ENCODE results near the gene RANGAP1. TPM values are rescaled to one million over a fixed set of nuclear protein-coding genes. Genes with fewer than 3 reads are reported as not detected.

Gene RANGAP1
- total and polyA plus RNA-seq, 2 of the 4 experiments (the other 2 are of a cell fraction): 71.2 to 148 TPM

DNA sequence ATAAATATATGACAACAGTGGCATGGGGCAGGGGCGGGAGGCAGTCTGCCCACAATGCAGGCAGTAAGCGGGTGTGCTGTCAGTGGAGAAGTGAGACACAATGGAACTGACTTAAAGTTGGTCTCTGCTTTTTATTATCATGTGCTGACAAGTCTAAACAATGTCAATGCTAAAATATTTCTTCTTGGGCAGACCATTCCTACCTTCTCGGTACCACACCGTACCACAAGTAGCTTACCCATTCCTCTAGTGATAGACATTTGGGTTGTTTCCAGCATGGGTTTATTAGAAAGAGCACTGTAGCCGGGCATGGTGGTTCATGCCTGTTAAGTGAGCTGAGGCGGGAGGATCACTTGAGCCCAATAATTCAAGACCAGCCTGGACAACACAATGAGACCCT, 42.6 kb downstream of the RANGAP1 start:
- peaks cover 6% of the 10 kb centered on the region for H3K9me1 ChIP-seq (ENCODE audit: insufficient read depth, low read length)
- no peak overlapping the region for H3K4ac ChIP-seq (ENCODE audit: low read depth, low read length)
- no peaks in the 10 kb centered on the region for H3K9me3 ChIP-seq (ENCODE audit: control insufficient read depth, insufficient read depth, low read length)
- H2BK20ac ChIP-seq (ENCODE audit: low read depth, low read length): no peak overlapping the region
- H2BK5ac ChIP-seq (ENCODE audit: low read depth, low read length, poor library complexity, severe bottlenecking): no peak overlapping the region
- H2BK15ac ChIP-seq (ENCODE audit: low read depth, low read length): no peak overlapping the region
- peaks cover 3% of the 10 kb centered on the region; the same call in 1 of the 2 replicates for H3K4me1 ChIP-seq (ENCODE audit: control insufficient read depth, insufficient read depth, low read length)
- peaks cover 0 to 18% of the 10 kb centered on the region in 2 experiments; a peak in 2 of 4 replicates for H3K79me1 ChIP-seq (ENCODE audit: low read depth in 1 of 2, low read length in 2 of 2)
- H2AFZ ChIP-seq (replicated peaks; ENCODE audit: low read length, poor library complexity): no peak overlapping the region
- TF ChIP-seq, protein P1, sequence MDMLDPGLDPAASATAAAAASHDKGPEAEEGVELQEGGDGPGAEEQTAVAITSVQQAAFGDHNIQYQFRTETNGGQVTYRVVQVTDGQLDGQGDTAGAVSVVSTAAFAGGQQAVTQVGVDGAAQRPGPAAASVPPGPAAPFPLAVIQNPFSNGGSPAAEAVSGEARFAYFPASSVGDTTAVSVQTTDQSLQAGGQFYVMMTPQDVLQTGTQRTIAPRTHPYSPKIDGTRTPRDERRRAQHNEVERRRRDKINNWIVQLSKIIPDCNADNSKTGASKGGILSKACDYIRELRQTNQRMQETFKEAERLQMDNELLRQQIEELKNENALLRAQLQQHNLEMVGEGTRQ (IDR thresholded peaks at IDR 0.05; ENCODE audit: low read depth, low read length): no peak
- no peak for TF ChIP-seq POLR2A (IDR thresholded peaks at IDR 0.05; ENCODE audit: low read depth, low read length)
- TF ChIP-seq RAD21 (IDR thresholded peaks at IDR 0.05; ENCODE audit: low read length): no peak
- no peak for TF ChIP-seq NFE2L2 (IDR thresholded peaks at IDR 0.05; ENCODE audit: low read depth, low read length)
- no peak for TF ChIP-seq RFX5 (IDR thresholded peaks at IDR 0.05; ENCODE audit: low read depth, low read length)
- no peak for TF ChIP-seq SMC3 (IDR thresholded peaks at IDR 0.05; ENCODE audit: low read depth, low read length)
- no peak for TF ChIP-seq RCOR1 (IDR thresholded peaks at IDR 0.05; ENCODE audit: insufficient replicate concordance, low read length)
- TF ChIP-seq FOS (IDR thresholded peaks at IDR 0.05; ENCODE audit: low read depth, low read length): no peak
- ATAC-seq (ENCODE audit: low read depth) (no peak), DNase-seq (no peak)
- no TSS peak for BruUV-seq (replicated peaks)
- H2BK120ac ChIP-seq (ENCODE audit: low read depth, low read length): no peak overlapping the region
- peak overlapping the region; percentile 63 for H2AK9ac ChIP-seq (replicated peaks; ENCODE audit: low read depth, low read length, poor library complexity)
- no peak overlapping the region for H3K23ac ChIP-seq (ENCODE audit: low read depth, low read length)
- no peak overlapping the region for H3K14ac ChIP-seq (replicated peaks; ENCODE audit: low read depth, low read length)
- H2AK5ac ChIP-seq (ENCODE audit: low read depth, low read length): no peak overlapping the region
- H4K5ac ChIP-seq (ENCODE audit: low read depth, low read length): no peak overlapping the region
- ChIA-PET POLR2A (ENCODE audit: unreplicated experiment) (interaction anchor here (0.7 kb wide), 1 partner anchor 16 kb away, joined by 3 read pairs; no protein-coding TSS in a partner anchor), CTCF (no interaction called here)
- peaks cover 34% of the 10 kb centered on the region for H3K36me3 ChIP-seq (ENCODE audit: control insufficient read depth, insufficient read depth, low read length)
- dilution Hi-C loops (cut with HindIII; ENCODE audit: low sequenced_read_pairs, unreplicated experiment) (no loop called here), intact Hi-C loops (cut with micrococcal nuclease) (no loop called here), in situ Hi-C loops (cut with MboI; ENCODE audit: low sequenced_read_pairs) (no loop called here)
- 77% methylated on average over 3 of the region's 6 CpGs; no CpG with 5 or more reads in 1 of the 2 experiments for WGBS, 2 experiments (ENCODE audit: extremely low coverage in 2 of 2, insufficient read length in 1 of 2)
- peaks cover 21% of the 10 kb centered on the region for H4K20me1 ChIP-seq (ENCODE audit: insufficient read depth, low read length)
- H3K27me3 ChIP-seq (ENCODE audit: control insufficient read depth, insufficient read depth, low read length): no peaks in the 10 kb centered on the region
- H4K91ac ChIP-seq (ENCODE audit: insufficient read depth, low read depth, low read length): no peak overlapping the region
- no peak overlapping the region for H3K18ac ChIP-seq (ENCODE audit: low read depth, low read length)
- H3K27ac ChIP-seq (ENCODE audit: insufficient read depth, low read length): no peak overlapping the region
- H3K56ac ChIP-seq (ENCODE audit: extremely low read depth, insufficient read depth, low read length): no peak overlapping the region
- H4K8ac ChIP-seq (ENCODE audit: low read depth in 2 of 2, low read length in 2 of 2): no peak overlapping the region
- no peak overlapping the region for H3K4me3 ChIP-seq (ENCODE audit: insufficient read depth, low read depth, low read length)
- H3K9ac ChIP-seq (ENCODE audit: low read depth, low read length): no peak overlapping the region
- H3K4me2 ChIP-seq (ENCODE audit: low read depth, low read length): no peak overlapping the region
